MCF 10A (cell line): ENCODE data around the gene SOX10. TPM values are rescaled to one million over a fixed set of nuclear protein-coding genes. Genes with fewer than 3 reads are reported as not detected.

Experiments
- BruUV-seq: library from RNA; stranded (reverse); fragments of 400-500 nt; replicated peaks from 2 replicates; lab custom pipeline; 2021; lab: Mats Ljungman, UMichigan
- CTCF ChIA-PET: fragments of 300-600 bp; sonication (Branson Sonifier 250); formaldehyde crosslinking; extraction: SDS; loops from one replicate; lab custom pipeline; 2021; ENCODE audit warnings: antibody characterized with exemption, inconsistent platforms; lab: Yijun Ruan, JAX
- POLR2A ChIA-PET: fragments of 300-600, 350-650 bp; sonication (Branson Sonifier 250); formaldehyde crosslinking; extraction: SDS; loops from one replicate; lab custom pipeline; 2020; ENCODE audit warnings: antibody characterized with exemption, inconsistent platforms; lab: Yijun Ruan, JAX
- DNase-seq: peaks from one replicate; pipeline ENCODE4 v3.0.0-alpha.2; 2018; ENCODE audit not compliant: unreplicated experiment
- H3K27ac Mint-ChIP-seq: one replicate; pipeline ENCODE4 v1.8.0; 2022; ENCODE audit warnings: mild to moderate bottlenecking, low read depth, mixed read lengths; ENCODE audit not compliant: unreplicated experiment
- H3K27me3 Mint-ChIP-seq: one replicate; pipeline ENCODE4 v1.8.0; 2022; ENCODE audit warnings: mixed read lengths; ENCODE audit not compliant: insufficient read depth, unreplicated experiment
- H3K36me3 Mint-ChIP-seq: one replicate; pipeline ENCODE4 v1.8.0; 2022; ENCODE audit warnings: mild to moderate bottlenecking, moderate library complexity, mixed read lengths; ENCODE audit not compliant: insufficient read depth, unreplicated experiment
- H3K4me1 Mint-ChIP-seq: one replicate; pipeline ENCODE4 v1.8.0; 2022; ENCODE audit warnings: mixed read lengths; ENCODE audit not compliant: insufficient read depth, unreplicated experiment
- H3K4me3 Mint-ChIP-seq: one replicate; pipeline ENCODE4 v1.8.0; 2022; ENCODE audit warnings: mild to moderate bottlenecking, moderate library complexity, mixed read lengths; ENCODE audit not compliant: unreplicated experiment
- H3K9me3 Mint-ChIP-seq: one replicate; pipeline ENCODE4 v1.8.0; 2022; ENCODE audit warnings: mixed read lengths; ENCODE audit not compliant: unreplicated experiment
- CTCF ChIP-seq: fragments of 200-600 bp; IDR thresholded peaks from one replicate; pipeline ENCODE4 v1.8.0; 2022; ENCODE audit warnings: antibody characterized with exemption, mild to moderate bottlenecking; ENCODE audit not compliant: unreplicated experiment
- intact Hi-C: fragments of 100-400 bp; cut with micrococcal nuclease; formaldehyde crosslinking; loops from 2 replicates; pipeline ENCODE4 v1.14.1; 2022
- total RNA-seq: library from RNA; stranded (reverse); gene quantifications from 2 replicates; pipeline ENCODE4 v1.2.3, GENCODE V29; 2022

Gene SOX10
- total RNA-seq, 1 experiment from 2014 or later = not detected

GRCh38 chr22:38031491-38031890 lies 47.1 kb upstream of the SOX10 start:
- ChIA-PET POLR2A (no interaction called here), CTCF (no interaction called here)
- Mint-ChIP-seq H3K36me3 (peaks cover 4% of the 10 kb centered on the region), H3K4me1 (peaks cover 24% of the 10 kb centered on the region), H3K27ac (no peak overlapping the region), H3K27me3 (no peaks in the 10 kb centered on the region), H3K9me3 (no peaks in the 10 kb centered on the region), H3K4me3 (no peak overlapping the region)
- TF ChIP-seq CTCF = no peak
- no peak for DNase-seq
- no TSS peak for BruUV-seq
- intact Hi-C loops = no loop called here

GRCh38 chr22:38030311-38031133 lies 46.2 kb upstream of the SOX10 start:
- no TSS peak for BruUV-seq
- POLR2A ChIA-PET = interaction anchor here (0.6 to 1.0 kb wide), 2 partner anchors 68 to 147 kb away, joined by 3 read pairs; no protein-coding TSS in a partner anchor

GRCh38 chr22:38029901-38030300 lies 45.5 kb upstream of the SOX10 start:
- TF ChIP-seq CTCF = no peak
- POLR2A ChIA-PET = interaction anchor here (0.6 kb wide), 1 partner anchor 68 kb away, joined by 3 read pairs; no protein-coding TSS in a partner anchor
- peaks cover 4% of the 10 kb centered on the region for H3K36me3 Mint-ChIP-seq
- CTCF ChIA-PET = no interaction called here
- intact Hi-C loops = no loop called here
- BruUV-seq = no TSS peak
- H3K4me1 Mint-ChIP-seq = peaks cover 20% of the 10 kb centered on the region
- no peak overlapping the region for H3K4me3 Mint-ChIP-seq
- DNase-seq = no peak
- H3K27me3 Mint-ChIP-seq = peaks cover 8% of the 10 kb centered on the region
- H3K9me3 Mint-ChIP-seq = no peaks in the 10 kb centered on the region
- no peak overlapping the region for H3K27ac Mint-ChIP-seq

More at GRCh38 chr22:38030311-38031133, 46.2 kb upstream of the SOX10 start:
- no peak for DNase-seq
- Mint-ChIP-seq H3K27ac (no peak overlapping the region), H3K27me3 (peaks cover 7% of the 10 kb centered on the region), H3K36me3 (peaks cover 4% of the 10 kb centered on the region), H3K4me3 (no peak overlapping the region), H3K4me1 (peaks cover 24% of the 10 kb centered on the region), H3K9me3 (no peaks in the 10 kb centered on the region)
- CTCF ChIA-PET = no interaction called here
- intact Hi-C loops = no loop called here
- no peak for TF ChIP-seq CTCF

GRCh38 chr22:38029370-38029769 lies 45.0 kb upstream of the SOX10 start:
- intact Hi-C loops = no loop called here
- H3K4me3 Mint-ChIP-seq = no peak overlapping the region
- ChIA-PET POLR2A (no interaction called here), CTCF (interaction anchor here (0.6 to 0.7 kb wide), 2 partner anchors 16 to 22 kb away, joined by 3 to 4 read pairs; no protein-coding TSS in a partner anchor)
- peaks cover 8% of the 10 kb centered on the region for H3K27me3 Mint-ChIP-seq
- no TSS peak for BruUV-seq
- no peaks in the 10 kb centered on the region for H3K9me3 Mint-ChIP-seq
- peaks cover 4% of the 10 kb centered on the region for H3K36me3 Mint-ChIP-seq
- TF ChIP-seq CTCF = no peak
- no peak overlapping the region for H3K27ac Mint-ChIP-seq
- no peak for DNase-seq
- peaks cover 16% of the 10 kb centered on the region for H3K4me1 Mint-ChIP-seq
